Measurements from ENCODE around the gene ZBED2.

Gene ZBED2

GRCh38 chr3:111616417-111617105 is 21.4 kb upstream of the ZBED2 start:
- no peak for DNase-seq
- no peaks in the 10 kb centered on the region for H3K27me3 ChIP-seq (ENCODE audit: insufficient read depth, low read depth, severe bottlenecking)
- TF ChIP-seq, protein P1, sequence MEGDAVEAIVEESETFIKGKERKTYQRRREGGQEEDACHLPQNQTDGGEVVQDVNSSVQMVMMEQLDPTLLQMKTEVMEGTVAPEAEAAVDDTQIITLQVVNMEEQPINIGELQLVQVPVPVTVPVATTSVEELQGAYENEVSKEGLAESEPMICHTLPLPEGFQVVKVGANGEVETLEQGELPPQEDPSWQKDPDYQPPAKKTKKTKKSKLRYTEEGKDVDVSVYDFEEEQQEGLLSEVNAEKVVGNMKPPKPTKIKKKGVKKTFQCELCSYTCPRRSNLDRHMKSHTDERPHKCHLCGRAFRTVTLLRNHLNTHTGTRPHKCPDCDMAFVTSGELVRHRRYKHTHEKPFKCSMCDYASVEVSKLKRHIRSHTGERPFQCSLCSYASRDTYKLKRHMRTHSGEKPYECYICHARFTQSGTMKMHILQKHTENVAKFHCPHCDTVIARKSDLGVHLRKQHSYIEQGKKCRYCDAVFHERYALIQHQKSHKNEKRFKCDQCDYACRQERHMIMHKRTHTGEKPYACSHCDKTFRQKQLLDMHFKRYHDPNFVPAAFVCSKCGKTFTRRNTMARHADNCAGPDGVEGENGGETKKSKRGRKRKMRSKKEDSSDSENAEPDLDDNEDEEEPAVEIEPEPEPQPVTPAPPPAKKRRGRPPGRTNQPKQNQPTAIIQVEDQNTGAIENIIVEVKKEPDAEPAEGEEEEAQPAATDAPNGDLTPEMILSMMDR (IDR thresholded peaks at IDR 0.05; ENCODE audit: low read depth, low read length) = peak; percentile 18; the same call in 1 of the 2 replicates
- H3K4me3 ChIP-seq (ENCODE audit: low read depth, low read length) = no peak overlapping the region
- H3K27ac ChIP-seq = no peak overlapping the region
- peaks cover 7% of the 10 kb centered on the region for H3K9me3 ChIP-seq (ENCODE audit: severe bottlenecking)
- no peaks in the 10 kb centered on the region for H3K36me3 ChIP-seq

DNA sequence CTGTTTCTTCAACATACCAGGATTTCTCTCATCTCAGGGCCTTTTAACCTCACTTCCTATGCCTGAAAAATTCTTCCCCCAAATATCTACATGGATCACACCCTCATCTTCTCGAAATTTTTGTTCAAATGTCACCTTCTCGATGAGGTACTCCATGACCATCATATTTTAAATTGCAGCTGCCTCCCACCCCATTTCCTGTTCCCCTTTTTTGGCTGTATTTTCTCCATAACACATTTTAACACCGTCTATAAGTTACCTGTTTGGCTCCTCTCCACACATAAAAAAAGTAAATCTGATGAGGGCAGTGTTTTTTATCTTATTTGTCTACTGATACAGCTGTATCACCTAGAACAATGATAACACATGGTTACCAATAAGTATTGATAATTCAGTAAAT is 20.7 kb upstream of the ZBED2 start:
- no peak for DNase-seq
- TF ChIP-seq, protein P1 (IDR thresholded peaks at IDR 0.05; ENCODE audit: low read depth, low read length) = no peak
- Histone ChIP-seq H3K27ac (no peak overlapping the region), H3K36me3 (no peaks in the 10 kb centered on the region), H3K27me3 (ENCODE audit: insufficient read depth, low read depth, severe bottlenecking) (no peaks in the 10 kb centered on the region), H3K9me3 (ENCODE audit: severe bottlenecking) (peaks cover 7% of the 10 kb centered on the region), H3K4me3 (ENCODE audit: low read depth, low read length) (no peak overlapping the region)

DNA sequence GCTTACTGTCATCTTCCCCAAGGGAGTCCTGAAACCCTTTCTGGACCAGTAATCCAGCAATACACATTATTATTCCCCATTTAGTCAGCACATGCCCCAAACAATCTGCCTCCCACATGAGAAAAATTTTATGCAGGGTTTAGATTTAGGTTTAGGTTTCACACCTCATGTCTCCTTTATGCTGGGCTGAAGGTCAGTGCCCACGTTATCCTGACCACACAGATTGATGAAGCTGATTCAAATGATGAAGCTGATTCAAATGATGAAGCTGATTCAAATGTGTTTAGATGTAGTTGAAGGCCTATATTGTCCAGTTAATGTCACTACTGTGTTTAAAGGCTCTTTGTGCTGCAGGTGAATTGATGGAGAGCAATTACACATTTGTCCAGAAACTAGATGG is 18.1 kb upstream of the ZBED2 start:
- Histone ChIP-seq H3K9me3 (ENCODE audit: severe bottlenecking) (peaks cover 7% of the 10 kb centered on the region), H3K27me3 (ENCODE audit: insufficient read depth, low read depth, severe bottlenecking) (no peaks in the 10 kb centered on the region), H3K4me3 (ENCODE audit: low read depth, low read length) (no peak overlapping the region), H3K36me3 (no peaks in the 10 kb centered on the region), H3K27ac (no peak overlapping the region)
- DNase-seq = no peak
- TF ChIP-seq, protein P1 (IDR thresholded peaks at IDR 0.05; ENCODE audit: low read depth, low read length) = no peak

- H3K36me3 ChIP-seq = no peaks in the 10 kb centered on the region
- TF ChIP-seq, protein P1 (IDR thresholded peaks at IDR 0.05; ENCODE audit: low read depth, low read length) = no peak
- H3K27ac ChIP-seq = no peak overlapping the region
- no peaks in the 10 kb centered on the region for H3K27me3 ChIP-seq (ENCODE audit: insufficient read depth, low read depth, severe bottlenecking)
- no peaks in the 10 kb centered on the region for H3K9me3 ChIP-seq (ENCODE audit: severe bottlenecking)
- DNase-seq = no peak
- no peak overlapping the region for H3K4me3 ChIP-seq (ENCODE audit: low read depth, low read length)
These were observed 15.5 kb upstream of the ZBED2 start for GRCh38 chr3:111610612-111611054.

DNA sequence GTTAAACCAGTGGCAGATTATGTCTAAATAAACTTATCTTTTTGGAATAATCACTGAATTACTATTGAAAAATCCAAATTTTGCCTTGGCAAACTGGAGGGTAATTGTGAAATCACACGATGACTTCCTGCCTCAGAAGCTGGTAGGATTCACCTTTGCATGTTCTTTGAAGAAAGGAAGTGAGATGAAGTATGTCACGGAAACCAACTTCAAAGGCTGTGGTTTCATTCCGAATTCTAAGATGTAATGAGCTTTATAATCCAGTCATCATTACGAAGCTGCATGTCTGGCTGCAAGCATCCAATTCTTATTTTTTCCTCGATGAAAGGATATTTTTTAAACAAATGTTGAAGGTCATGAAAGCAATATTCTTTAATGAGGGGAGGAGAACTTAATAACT is 15.0 kb upstream of the ZBED2 start:
- Histone ChIP-seq H3K9me3 (ENCODE audit: severe bottlenecking) (no peaks in the 10 kb centered on the region), H3K4me3 (ENCODE audit: low read depth, low read length) (no peak overlapping the region), H3K36me3 (no peaks in the 10 kb centered on the region), H3K27me3 (ENCODE audit: insufficient read depth, low read depth, severe bottlenecking) (no peaks in the 10 kb centered on the region), H3K27ac (no peak overlapping the region)
- DNase-seq = no peak
- TF ChIP-seq, protein P1 (IDR thresholded peaks at IDR 0.05; ENCODE audit: low read depth, low read length) = no peak

DNA sequence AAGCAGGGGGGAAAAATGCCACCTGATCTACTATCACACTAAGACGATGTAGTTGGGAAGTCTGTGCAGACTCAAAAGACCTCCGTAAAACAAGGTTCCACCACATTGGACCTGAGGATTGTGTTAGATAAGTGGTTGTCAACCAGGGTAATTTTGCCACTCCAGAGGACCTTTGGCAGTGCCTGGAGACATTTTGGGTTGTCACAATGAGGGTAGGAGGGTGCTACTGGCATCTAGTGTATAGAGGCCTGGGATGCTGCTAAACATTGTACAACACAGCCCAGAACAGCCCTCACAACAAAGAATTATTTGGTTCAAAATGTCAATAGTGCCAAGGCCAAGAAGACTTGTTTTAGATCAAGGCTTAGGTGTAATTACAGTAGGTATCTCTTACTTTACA is 14.6 kb upstream of the ZBED2 start:
- H3K27me3 ChIP-seq (ENCODE audit: insufficient read depth, low read depth, severe bottlenecking) = no peaks in the 10 kb centered on the region
- TF ChIP-seq, protein P1 (IDR thresholded peaks at IDR 0.05; ENCODE audit: low read depth, low read length) = no peak
- no peaks in the 10 kb centered on the region for H3K9me3 ChIP-seq (ENCODE audit: severe bottlenecking)
- H3K36me3 ChIP-seq = no peaks in the 10 kb centered on the region
- no peak for DNase-seq
- no peak overlapping the region for H3K4me3 ChIP-seq (ENCODE audit: low read depth, low read length)
- no peak overlapping the region for H3K27ac ChIP-seq
